ENCODE measurements around the gene RMI1.

GRCh38 chr9:83962165-83962564, 18.4 kb upstream of the RMI1 start:
- TF ChIP-seq CTCF (IDR thresholded peaks at IDR 0.05; ENCODE audit: poor library complexity), result no peak
- TF ChIP-seq EZH2phosphoT487 (IDR thresholded peaks at IDR 0.05; ENCODE audit: low read depth, severe bottlenecking, unreplicated experiment), result no peak
